ENCODE data around the gene PHF1.

GRCh38 chr6:33458676-33459075 lies 47.9 kb downstream of the PHF1 start:
- TF ChIP-seq POLR2AphosphoS5 (IDR thresholded peaks at IDR 0.05; ENCODE audit: borderline replicate concordance, low read depth, low read length): no peak
- no peak for TF ChIP-seq FOXP2 (optimal IDR thresholded peaks at IDR 0.05; ENCODE audit: control extremely low read depth, extremely low read length, insufficient read depth)
- TF ChIP-seq EZH2 (IDR thresholded peaks at IDR 0.05): no peak
